Measurements from ENCODE around the gene EFCAB14. TPM values are rescaled to one million over a fixed set of nuclear protein-coding genes. Genes with fewer than 3 reads are reported as not detected.
"Not testable (repeated sequence)": the region's sequence is repeated elsewhere in the genome, so short reads cannot be mapped to it uniquely, and the experiment has no call there.

EFCAB14 gene
- total RNA-seq, 6 experiments from 2014 or later, result 60.6 to 69.7 (median 66.4) TPM

- TF ChIP-seq CTCF (IDR thresholded peaks at IDR 0.05), result no peak
- H3K27me3 Mint-ChIP-seq (ENCODE audit: insufficient read depth), result peaks cover 5% of the 10 kb centered on the region
- H3K27ac Mint-ChIP-seq, result no peak overlapping the region
- H3K9me3 Mint-ChIP-seq, result no peaks in the 10 kb centered on the region
- no peak for DNase-seq
- H3K4me1 Mint-ChIP-seq (ENCODE audit: low read depth), result no peaks in the 10 kb centered on the region; the same call in 1 of the 2 replicates
- H3K36me3 Mint-ChIP-seq (ENCODE audit: low read depth), result no peaks in the 10 kb centered on the region
- H3K4me3 Mint-ChIP-seq, result no peak overlapping the region
These were observed 31.0 kb upstream of the EFCAB14 start for GRCh38 chr1:46749921-46750404.

- Mint-ChIP-seq H3K27me3 (ENCODE audit: insufficient read depth) (peaks cover 5% of the 10 kb centered on the region), H3K36me3 (ENCODE audit: low read depth) (no peaks in the 10 kb centered on the region), H3K4me1 (ENCODE audit: low read depth) (no peaks in the 10 kb centered on the region; the same call in 1 of the 2 replicates), H3K4me3 (no peak overlapping the region), H3K9me3 (no peaks in the 10 kb centered on the region), H3K27ac (no peak overlapping the region)
- TF ChIP-seq CTCF (IDR thresholded peaks at IDR 0.05), result no peak
- DNase-seq, result peak; percentile 9
These were observed 30.5 kb upstream of the EFCAB14 start for GRCh38 chr1:46749404-46749803.

- peak; percentile 72 for TF ChIP-seq CTCF (IDR thresholded peaks at IDR 0.05)
- H3K27ac Mint-ChIP-seq, result no peak overlapping the region
- no peaks in the 10 kb centered on the region for H3K36me3 Mint-ChIP-seq (ENCODE audit: low read depth)
- peaks cover 5% of the 10 kb centered on the region for H3K27me3 Mint-ChIP-seq (ENCODE audit: insufficient read depth)
- no peaks in the 10 kb centered on the region for H3K9me3 Mint-ChIP-seq
- peak; percentile 60 for DNase-seq
- no peaks in the 10 kb centered on the region; the same call in 1 of the 2 replicates for H3K4me1 Mint-ChIP-seq (ENCODE audit: low read depth)
- no peak overlapping the region for H3K4me3 Mint-ChIP-seq
These were observed 28.9 kb upstream of the EFCAB14 start for GRCh38 chr1:46747683-46748288.

GRCh38 chr1:46742069-46742468, 23.2 kb upstream of the EFCAB14 start:
- no peaks in the 10 kb centered on the region for H3K9me3 Mint-ChIP-seq
- H3K27ac Mint-ChIP-seq, result no peak overlapping the region
- TF ChIP-seq CTCF (IDR thresholded peaks at IDR 0.05), result no peak
- no peaks in the 10 kb centered on the region for H3K4me1 Mint-ChIP-seq (ENCODE audit: low read depth)
- H3K4me3 Mint-ChIP-seq, result no peak overlapping the region
- H3K27me3 Mint-ChIP-seq (ENCODE audit: insufficient read depth), result no peaks in the 10 kb centered on the region; the same call in 1 of the 2 replicates
- no peaks in the 10 kb centered on the region for H3K36me3 Mint-ChIP-seq (ENCODE audit: low read depth)
- DNase-seq, result no peak

- DNase-seq, result peak; percentile 50
- Mint-ChIP-seq H3K27me3 (ENCODE audit: insufficient read depth) (no peaks in the 10 kb centered on the region; the same call in 1 of the 2 replicates), H3K4me1 (ENCODE audit: low read depth) (no peaks in the 10 kb centered on the region), H3K9me3 (no peaks in the 10 kb centered on the region), H3K27ac (no peak overlapping the region), H3K36me3 (ENCODE audit: low read depth) (no peaks in the 10 kb centered on the region), H3K4me3 (no peak overlapping the region)
- TF ChIP-seq CTCF (IDR thresholded peaks at IDR 0.05), result peak; percentile 30
These were observed 16.9 kb upstream of the EFCAB14 start for GRCh38 chr1:46735708-46736324.

GRCh38 chr1:46728327-46728873, 9.5 kb upstream of the EFCAB14 start:
- not testable (repeated sequence) for H3K9me3 Mint-ChIP-seq; DNase-seq; H3K27ac Mint-ChIP-seq; H3K4me3 Mint-ChIP-seq; H3K27me3 Mint-ChIP-seq (ENCODE audit: insufficient read depth); H3K36me3 Mint-ChIP-seq (ENCODE audit: low read depth)
- peaks cover 14% of the 10 kb centered on the region for H3K4me1 Mint-ChIP-seq (ENCODE audit: low read depth)

All from HFFc6 (cell line).